HepG2 (cell line): ENCODE results near the gene CPXM1. TPM values are rescaled to one million over a fixed set of nuclear protein-coding genes. Genes with fewer than 3 reads are reported as not detected.

Source experiments
- ATAC-seq: fragments of 200-7000 bp; cut with Tn5 transposase; 3 replicates; pipeline ENCODE4 v1.9.1; 2020; ENCODE audit warnings: mild to moderate bottlenecking, moderate library complexity
- BruUV-seq: library from RNA; stranded (reverse); fragments of 400-500 nt; replicated peaks from 2 replicates; lab custom pipeline; 2021; lab: Mats Ljungman, UMichigan
- CTCF ChIA-PET: fragments of 300-600 bp; formaldehyde crosslinking; extraction: SDS; loops from one replicate; lab custom pipeline; 2021; ENCODE audit warnings: low total read pairs, inconsistent platforms, low intra/inter-chr PET ratio; lab: Yijun Ruan, JAX
- POLR2A ChIA-PET: fragments of 350-600 bp; sonication (Branson Sonifier 250); formaldehyde crosslinking; loops from one replicate; lab custom pipeline; 2020; ENCODE audit warnings: antibody characterized with exemption, inconsistent platforms; lab: Yijun Ruan, JAX
- DNase-seq: peaks from one replicate; pipeline ENCODE4 v3.0.0-alpha.2; 2015; ENCODE audit warnings: low spot score
- FAIRE-seq: peaks from 3 replicates; lab custom pipeline; 2011; peaks lifted over from hg19 to GRCh38; lab: Jason Lieb, UNC
- H2AFZ ChIP-seq: one replicate; pipeline ENCODE4 v1.6.1; 2011; ENCODE audit warnings: low read length, inconsistent platforms
- H3K27ac ChIP-seq: fragments of 300-600 bp; 3 replicates; pipeline ENCODE4 v1.8.0; 2011; ENCODE audit warnings: mixed run types, mild to moderate bottlenecking, mixed read lengths, low read length, inconsistent platforms; ENCODE audit not compliant: insufficient read depth; ENCODE audit errors: extremely low read length
- H3K27me3 ChIP-seq, 2 experiments: fragments of 200-600 bp in 1 of 2; 2 replicates in 1 of 2; 3 replicates in 1 of 2; pipeline versions ENCODE4 v1.6.0 to v1.8.0; 2011; ENCODE audit warnings: low read length in 2 of 2, mild to moderate bottlenecking in 2 of 2, moderate library complexity in 2 of 2, inconsistent platforms in 1 of 2; ENCODE audit not compliant: insufficient read depth in 2 of 2, control insufficient read depth in 1 of 2
- H3K36me3 ChIP-seq, 2 experiments: fragments of 200-600 bp in 1 of 2; replicated peaks in 1 of 2; 2 replicates in 1 of 2; 3 replicates in 1 of 2; pipeline versions ENCODE4 v1.5.1 to v1.8.0; 2011; ENCODE audit warnings: low read length in 2 of 2, inconsistent platforms in 1 of 2; ENCODE audit not compliant: insufficient read depth in 2 of 2, control insufficient read depth in 1 of 2
- H3K4me1 ChIP-seq: 2 replicates; pipeline ENCODE4 v1.5.1; 2012; ENCODE audit warnings: low read length, inconsistent platforms; ENCODE audit not compliant: insufficient read depth
- H3K4me2 ChIP-seq: 2 replicates; pipeline ENCODE4 v1.6.0; 2011; ENCODE audit warnings: low read depth, low read length, inconsistent platforms
- H3K4me3 ChIP-seq, 3 experiments: fragments of 200-600 bp in 1 of 3; sonication (generic), shearing (Covaris generic) in 1 of 3; replicated peaks in 1 of 3; 2 replicates each; pipeline ENCODE4 v1.5.1; 2011 to 2016; ENCODE audit warnings: low read length in 3 of 3, inconsistent platforms in 2 of 3, low read depth in 2 of 3, mild to moderate bottlenecking in 2 of 3, control low read depth in 1 of 3, mixed read lengths in 1 of 3; ENCODE audit not compliant: insufficient read depth in 1 of 3
- H3K79me2 ChIP-seq: one replicate; pipeline ENCODE4 v1.6.1; 2011; ENCODE audit warnings: low read length, inconsistent platforms; ENCODE audit not compliant: insufficient read depth
- H3K9ac ChIP-seq: 2 replicates; pipeline ENCODE4 v1.6.0; 2011; ENCODE audit warnings: mild to moderate bottlenecking, low read depth, low read length, inconsistent platforms; ENCODE audit not compliant: insufficient read depth
- H3K9me3 ChIP-seq: 2 replicates; pipeline ENCODE4 v1.5.1; 2012; ENCODE audit warnings: mild to moderate bottlenecking, low read length
- H4K20me1 ChIP-seq: 2 replicates; pipeline ENCODE4 v1.6.0; 2011; ENCODE audit warnings: inconsistent platforms, mild to moderate bottlenecking, low read length, moderate library complexity; ENCODE audit not compliant: insufficient read depth
- AGO1 ChIP-seq: fragments of 200-400 bp; formaldehyde crosslinking; IDR thresholded peaks from 2 replicates; pipeline ENCODE4 v1.6.1; 2017; ENCODE audit warnings: mild to moderate bottlenecking, low read depth, low read length, moderate library complexity; ENCODE audit not compliant: poor library complexity, severe bottlenecking
- ARID2 ChIP-seq: sonication (generic); formaldehyde crosslinking; IDR thresholded peaks from 2 replicates; pipeline ENCODE4 v1.8.1; 2022; ENCODE audit warnings: mild to moderate bottlenecking, missing genetic modification reagents, borderline replicate concordance
- ARNT ChIP-seq: fragments of 450-650 bp; IDR thresholded peaks from 2 replicates; pipeline ENCODE4 v1.6.1; 2017
- FOSL2 ChIP-seq: sonication (generic); formaldehyde crosslinking; IDR thresholded peaks from 2 replicates; pipeline ENCODE4 v1.4.0; 2020; ENCODE audit warnings: missing genetic modification reagents
- HMG20B ChIP-seq: conservative IDR thresholded peaks from 2 replicates; pipeline ENCODE4 v1.6.1; 2016; ENCODE audit warnings: missing genetic modification reagents, missing compliant biosample characterization
- HOXA5 ChIP-seq: sonication (generic); formaldehyde crosslinking; IDR thresholded peaks from 2 replicates; pipeline ENCODE4 v1.4.0; 2020; ENCODE audit warnings: missing genetic modification reagents
- MIER3 ChIP-seq: IDR thresholded peaks from 2 replicates; pipeline ENCODE4 v1.6.1; 2016; ENCODE audit warnings: missing compliant biosample characterization, borderline replicate concordance
- MIXL1 ChIP-seq: IDR thresholded peaks from 2 replicates; pipeline ENCODE4 v1.6.1; 2016
- NFATC3 ChIP-seq: sonication (generic); formaldehyde crosslinking; IDR thresholded peaks from 2 replicates; pipeline ENCODE4 v1.5.1; 2020; ENCODE audit warnings: mild to moderate bottlenecking, missing genetic modification reagents
- RORA ChIP-seq: sonication (generic); formaldehyde crosslinking; IDR thresholded peaks from 2 replicates; pipeline ENCODE4 v1.5.0; 2020; ENCODE audit warnings: mild to moderate bottlenecking, missing genetic modification reagents, moderate library complexity
- RXRB ChIP-seq: IDR thresholded peaks from 2 replicates; pipeline ENCODE4 v1.6.1; 2016; ENCODE audit warnings: borderline replicate concordance, missing genetic modification reagents, missing compliant biosample characterization
- YY1 ChIP-seq: IDR thresholded peaks from 2 replicates; pipeline ENCODE4 v1.6.1; 2011; ENCODE audit warnings: low read length, low read depth, moderate library complexity, mild to moderate bottlenecking; ENCODE audit not compliant: insufficient read depth, insufficient replicate concordance
- ZNF292 ChIP-seq: sonication (generic); formaldehyde crosslinking; IDR thresholded peaks from 2 replicates; pipeline ENCODE4 v1.8.1; 2022; ENCODE audit warnings: mild to moderate bottlenecking, low read depth, missing genetic modification reagents, borderline replicate concordance
- ZNF333 ChIP-seq: sonication (generic); formaldehyde crosslinking; IDR thresholded peaks from 2 replicates; pipeline ENCODE4 v1.4.0; 2020; ENCODE audit warnings: mild to moderate bottlenecking, missing genetic modification reagents, borderline replicate concordance
- ZNF841 ChIP-seq: sonication (generic); formaldehyde crosslinking; IDR thresholded peaks from 2 replicates; pipeline ENCODE4 v1.8.1; 2023; ENCODE audit warnings: missing genetic modification reagents, borderline replicate concordance
- ZSCAN25 ChIP-seq: sonication (generic); formaldehyde crosslinking; IDR thresholded peaks from 2 replicates; pipeline ENCODE4 v1.8.0; 2022; ENCODE audit warnings: mild to moderate bottlenecking, missing genetic modification reagents
- ZSCAN30 ChIP-seq: sonication (generic); formaldehyde crosslinking; IDR thresholded peaks from 2 replicates; pipeline ENCODE4 v1.5.0; 2020; ENCODE audit warnings: mild to moderate bottlenecking, missing genetic modification reagents
- WGBS: methylation state at CpG from one replicate; pipeline ENCODE4 v1.1.6; 2017; ENCODE audit warnings: low lambda C conversion rate; 5-methylcytosine and 5-hydroxymethylcytosine counted together
- in situ Hi-C: cut with HindIII; loops from 2 replicates; pipeline ENCODE4 v1.10.0; 2017; ENCODE audit warnings: low pct_unique_long_range_greater_than_20kb; ENCODE audit not compliant: extremely low pct_ligation_motif_present
- intact Hi-C: fragments of 100-400 bp; cut with micrococcal nuclease; formaldehyde crosslinking; loops from one replicate; pipeline ENCODE4 v1.10.0; 2022; ENCODE audit not compliant: unreplicated experiment
- polyA plus RNA-seq, 8 experiments: library from polyadenylated mRNA; depleted of rRNA in 3 of 8; stranded (reverse) in 7 of 8; unstranded in 1 of 8; fragments of >200 nt; fragmentation: Illumina TruSeq in 4 of 8; extraction: Trizol in 4 of 8; gene quantifications; 2 replicates each; pipeline versions ENCODE4 v1.2.1 to v1.2.3, GENCODE V29; 2011 to 2016; ENCODE audit warnings: low read depth in 4 of 8, missing spikeins in 1 of 8, mixed read lengths in 1 of 8; ENCODE audit not compliant: insufficient read depth in 1 of 8
- total RNA-seq, 5 experiments: library from RNA; depleted of rRNA; stranded (reverse); fragments of >200 nt; fragmentation: Illumina TruSeq; extraction: Trizol; gene quantifications; 2 replicates each; pipeline ENCODE4 v1.2.3, GENCODE V29; 2016; ENCODE audit warnings: low read depth in 1 of 5

CPXM1 gene
- total and polyA plus RNA-seq, 2 of the 13 experiments (the other 11 are each of a cell fraction or from before 2014, with no cell fraction given), result 0.07 TPM; not detected in 1

DNA sequence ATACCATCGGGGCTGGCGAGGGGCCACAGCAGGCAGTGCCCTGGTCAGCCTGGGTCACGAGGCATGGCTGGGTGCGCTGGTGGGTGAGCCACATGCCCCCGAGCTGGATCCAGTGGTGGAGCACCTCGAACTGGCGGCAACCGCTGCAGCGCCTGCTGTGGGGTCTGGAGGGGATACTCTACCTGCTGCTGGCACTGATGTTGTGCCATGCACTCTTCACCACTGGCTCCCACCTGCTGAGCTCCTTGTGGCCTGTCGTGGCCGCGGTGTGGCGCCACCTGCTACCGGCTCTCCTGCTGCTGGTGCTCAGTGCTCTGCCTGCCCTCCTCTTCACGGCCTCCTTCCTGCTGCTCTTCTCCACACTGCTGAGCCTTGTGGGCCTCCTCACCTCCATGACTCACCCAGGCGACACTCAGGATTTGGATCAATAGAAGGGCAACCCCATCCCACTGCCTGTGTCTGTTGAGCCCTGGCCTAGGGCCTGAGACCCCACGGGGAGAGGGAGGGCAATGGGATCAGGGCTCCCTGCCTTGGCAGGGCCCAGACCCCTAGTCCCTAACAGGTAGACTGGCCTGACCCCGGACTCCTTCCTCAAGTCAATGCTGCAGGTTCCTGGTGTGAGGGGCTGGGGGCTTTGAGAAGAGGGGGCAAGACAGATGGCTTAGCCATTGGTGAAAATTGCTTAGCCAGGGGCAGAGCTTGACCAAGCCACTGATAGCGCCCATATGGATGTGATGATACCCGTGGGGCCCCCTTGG is 16.3 kb upstream of the CPXM1 start (continued):
- TF ChIP-seq ZSCAN30, result no peak

DNA sequence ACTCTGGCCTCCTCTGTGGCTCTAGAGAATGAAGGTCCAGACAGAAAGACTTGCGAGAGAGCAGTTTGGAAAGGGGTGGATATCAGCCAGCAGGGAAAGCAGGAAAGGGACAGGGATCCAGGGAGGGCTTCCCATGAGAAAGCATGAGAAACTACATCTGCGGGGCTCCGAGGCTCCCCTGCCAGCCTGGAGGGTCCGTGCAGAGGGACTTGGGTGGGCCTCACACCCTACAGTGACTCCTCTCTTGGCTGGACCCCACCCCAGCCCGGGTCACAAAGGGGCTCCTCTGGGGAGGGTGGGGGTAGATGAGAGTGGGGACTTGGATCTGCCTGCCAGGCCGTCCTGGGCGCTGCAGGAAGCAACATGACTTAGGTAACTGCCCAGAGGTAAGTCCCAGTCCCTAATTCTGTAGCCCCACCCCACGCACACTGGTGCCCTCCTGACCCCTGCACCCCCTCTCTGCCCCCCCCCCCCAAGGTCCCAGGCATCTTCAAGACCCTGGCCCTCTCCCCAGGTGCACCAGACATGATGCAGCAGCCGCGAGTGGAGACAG is 15.7 kb upstream of the CPXM1 start, which contains the start of gene TMEM239:
Gene TMEM239 (plus strand): TSS at position 335 of the 553 bp plus-strand sequence. CDS start 191 bp downstream, at position 526.
- Histone ChIP-seq H3K9ac (no peak within 1 kb of the TSS), H3K4me1 (peaks cover 13% of the 10 kb centered on the region; the same call in 1 of the 2 replicates), H3K79me2 (no peaks in the 10 kb centered on the region), H3K4me2 (no peak within 1 kb of the TSS), H3K27ac (no peak within 1 kb of the TSS), H3K36me3 (no peaks in the 10 kb centered on the region), H4K20me1 (no peaks in the 10 kb centered on the region), H3K4me3 (no peak within 1 kb of the TSS), H2AFZ (no peak within 1 kb of the TSS), H3K9me3 (0 out of 2 replicates have a peak, but pooled peaks cover 5% of the 10 kb centered on the region), H3K27me3 (peaks cover 0 to 76% of the 10 kb centered on the region in 2 experiments)
- BruUV-seq, result no TSS peak
- no peak for FAIRE-seq
- no peak for DNase-seq
- ChIA-PET POLR2A (no interaction called here), CTCF (interaction anchor here (1.7 kb wide), 1 partner anchor 36 kb away, joined by 11 read pairs; no protein-coding TSS in a partner anchor)
- 8% methylated on average over 10 of the region's 10 CpGs for WGBS
- in situ Hi-C loops, result no loop called here
- intact Hi-C loops, result loop anchor here (1.0 kb wide), 1 partner anchor 36 kb away; no protein-coding TSS in a partner anchor
- TF ChIP-seq RXRB (CRISPR knock-in tag) (no peak), MIER3 (CRISPR knock-in tag) (no peak), ZSCAN25 (CRISPR knock-in tag) (no peak), ZNF333 (CRISPR knock-in tag) (no peak), ZNF841 (CRISPR knock-in tag) (no peak), ZNF292 (no peak), HOXA5 (CRISPR knock-in tag) (no peak), ARID2 (no peak), FOSL2 (CRISPR knock-in tag) (no peak), RORA (no peak), HMG20B (CRISPR knock-in tag) (no peak), MIXL1 (CRISPR knock-in tag) (no peak), NFATC3 (no peak), AGO1 (no peak), ARNT (no peak), YY1 (no peak)
- peak; percentile 3; the same call in 1 of the 3 replicates for ATAC-seq
